Left lobe of liver (tissue), 2 donors: ENCODE results near the gene WDFY4. TPM values are rescaled to one million over a fixed set of nuclear protein-coding genes. Genes with fewer than 3 reads are reported as not detected.

Source experiments
- ATAC-seq: fragments of 200-7000 bp; cut with Tn5 transposase; one replicate; pipeline ENCODE4 v1.9.1; 2020; ENCODE audit warnings: mild to moderate bottlenecking, moderate library complexity
- DNase-seq: peaks from one replicate; pipeline ENCODE4 v3.0.0-alpha.2; 2020; ENCODE audit warnings: low spot score
- total RNA-seq: library from RNA; stranded (reverse); gene quantifications from one replicate; pipeline ENCODE4 v1.2.1, GENCODE V29; 2021
- donor health status: DM: no; HTN: no; CAD: no; lungs with moderate emphysema.
- donor health status: DM: no; HTN: yes; CAD: no.

Gene WDFY4
- total RNA-seq, 1 donor from 2014 or later: 1.3 TPM

DNA sequence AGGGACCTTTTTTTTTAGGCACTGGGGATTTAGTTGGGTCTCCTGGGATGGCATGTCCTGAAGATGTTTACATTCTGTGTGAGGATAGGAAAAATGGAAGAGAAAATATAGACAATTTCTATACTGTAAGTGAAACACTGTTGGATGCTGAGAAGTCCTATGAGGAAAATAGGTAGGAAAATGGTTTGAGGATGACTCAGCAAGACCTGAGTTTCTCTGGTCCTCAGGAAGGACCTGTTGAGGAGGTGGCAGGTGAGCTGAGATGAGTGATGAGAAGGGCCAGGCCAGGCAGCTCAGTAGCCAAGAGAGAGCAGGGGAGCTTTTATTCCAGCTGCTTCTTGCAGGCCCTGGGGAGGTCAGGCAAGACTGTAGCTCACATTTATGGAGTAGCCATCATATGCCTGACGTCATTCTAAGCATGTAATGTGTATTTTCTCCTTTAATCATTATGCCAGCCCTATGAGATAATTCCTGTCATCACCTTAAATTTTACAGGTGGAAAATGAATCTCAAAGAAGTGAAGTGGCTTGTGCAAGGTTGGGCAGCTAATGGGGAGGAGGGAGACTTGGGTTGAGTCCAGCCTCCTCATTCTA is 274.0 kb downstream of the WDFY4 start:
- ATAC-seq (no peak), DNase-seq (no peak)

- DNase-seq (no peak), ATAC-seq (no peak)
These were observed 279.4 kb downstream of the WDFY4 start for GRCh38 chr10:48964038-48964437.

GRCh38 chr10:48965460-48965859 is 280.8 kb downstream of the WDFY4 start:
- DNase-seq (no peak), ATAC-seq (no peak)

DNA sequence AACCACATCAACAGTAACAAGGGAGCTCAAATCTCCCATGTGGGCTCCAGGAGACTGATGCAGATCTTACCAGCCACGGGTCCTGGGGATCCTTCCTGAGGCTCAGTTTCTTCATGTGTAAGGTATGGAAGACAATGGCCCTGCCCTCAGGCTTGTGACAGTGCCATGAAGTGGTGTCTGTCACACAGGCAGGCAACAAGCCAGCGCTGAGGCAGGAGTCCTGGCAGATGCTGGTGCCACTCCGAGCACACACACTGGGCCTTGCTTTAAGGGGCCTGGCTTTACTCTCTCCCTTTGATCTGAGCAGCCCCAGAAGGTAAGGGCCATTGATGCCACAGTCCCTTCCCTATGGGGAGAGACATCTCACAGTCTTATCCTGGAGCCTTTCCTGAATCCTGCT is 283.4 kb downstream of the WDFY4 start:
- ATAC-seq (no peak), DNase-seq (no peak)

DNA sequence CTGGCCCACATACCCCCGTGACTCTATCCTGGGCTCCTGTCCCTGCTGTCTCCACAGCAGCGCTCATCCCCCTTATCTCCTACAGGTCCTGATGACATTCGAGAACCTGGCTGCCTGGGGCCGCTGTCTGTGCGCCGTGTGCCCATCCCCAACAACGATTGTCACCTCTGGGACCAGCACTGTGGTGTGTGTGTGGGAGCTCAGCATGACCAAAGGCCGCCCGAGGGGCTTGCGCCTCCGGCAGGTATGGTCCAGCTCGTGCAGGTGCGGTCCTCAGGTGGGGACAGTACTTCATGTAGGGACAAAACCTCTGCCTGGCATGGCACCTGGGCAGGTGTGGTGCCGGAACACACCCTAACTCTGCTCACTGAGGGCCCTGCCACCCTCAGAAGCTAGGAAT is 285.4 kb downstream of the WDFY4 start:
- DNase-seq: no peak
- ATAC-seq: no peak

GRCh38 chr10:48970654-48971053 is 286.0 kb downstream of the WDFY4 start:
- DNase-seq: no peak
- ATAC-seq: no peak

DNA sequence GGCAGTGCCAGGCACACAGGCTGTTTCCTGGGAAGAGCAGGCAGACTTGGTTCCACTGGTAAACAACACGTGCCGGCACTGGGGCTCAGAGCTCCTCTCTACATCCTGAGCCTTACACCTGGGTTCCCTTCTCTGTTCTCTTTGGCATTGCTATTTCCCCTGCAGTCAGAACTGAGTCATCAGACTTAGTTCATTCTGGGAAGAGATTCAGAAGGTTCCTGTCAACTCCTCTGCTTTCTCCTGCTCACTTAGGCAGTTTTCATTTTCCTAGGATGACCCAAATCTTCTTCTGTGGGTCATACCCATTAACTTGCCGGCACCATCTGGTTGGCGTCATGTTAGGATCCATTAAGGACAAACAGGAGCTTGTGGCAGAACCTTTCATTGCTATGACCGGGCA is 288.4 kb downstream of the WDFY4 start:
- DNase-seq: no peak
- ATAC-seq: no peak

DNA sequence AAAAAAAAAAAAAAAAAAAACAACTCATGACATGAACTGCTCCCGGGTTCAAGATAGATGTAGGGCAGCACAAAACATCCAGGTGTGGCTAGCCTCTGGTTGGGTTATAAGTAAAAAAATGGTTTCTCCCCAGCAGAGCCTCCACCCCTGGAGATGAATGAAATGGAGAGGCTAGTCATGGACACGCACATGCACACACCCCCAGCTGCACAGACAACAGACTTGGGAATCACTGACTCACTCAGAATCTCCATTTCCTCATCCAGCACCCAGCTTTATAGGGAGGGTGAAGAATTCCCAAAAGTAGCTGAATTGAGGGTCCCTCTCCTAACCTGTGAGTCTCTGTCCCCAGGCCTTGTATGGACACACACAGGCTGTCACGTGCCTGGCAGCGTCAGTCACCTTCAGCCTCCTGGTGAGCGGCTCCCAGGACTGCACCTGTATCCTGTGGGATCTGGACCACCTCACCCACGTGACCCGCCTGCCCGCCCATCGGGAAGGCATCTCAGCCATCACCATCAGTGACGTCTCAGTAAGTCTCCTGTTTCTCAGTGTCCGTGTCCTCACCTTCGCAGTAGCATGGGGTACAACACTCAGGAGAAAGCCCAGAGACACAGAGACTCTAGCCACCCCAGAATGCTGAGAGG is 290.0 kb downstream of the WDFY4 start:
- ATAC-seq (no peak), DNase-seq (no peak)

DNA sequence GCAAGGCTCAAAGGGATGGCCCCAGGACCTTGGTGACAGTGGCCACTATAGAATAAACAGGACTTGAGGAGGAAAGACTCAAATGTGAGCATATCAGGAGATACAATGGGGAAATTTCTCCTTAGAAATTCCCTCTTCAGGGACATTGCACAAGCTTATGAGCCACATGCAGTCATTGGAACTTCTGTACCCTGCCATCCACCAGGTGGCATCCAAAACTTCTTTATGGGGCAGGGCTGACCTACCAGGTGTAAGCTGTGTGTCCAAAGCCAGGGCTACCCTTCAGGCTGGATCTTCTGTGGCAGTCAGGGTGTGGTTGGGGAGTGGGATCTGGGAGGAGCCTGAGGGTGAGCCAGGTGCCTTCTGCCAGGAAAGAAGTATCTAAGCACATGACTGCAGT is 291.5 kb downstream of the WDFY4 start:
- no peak for DNase-seq
- ATAC-seq: peak; percentile 95

DNA sequence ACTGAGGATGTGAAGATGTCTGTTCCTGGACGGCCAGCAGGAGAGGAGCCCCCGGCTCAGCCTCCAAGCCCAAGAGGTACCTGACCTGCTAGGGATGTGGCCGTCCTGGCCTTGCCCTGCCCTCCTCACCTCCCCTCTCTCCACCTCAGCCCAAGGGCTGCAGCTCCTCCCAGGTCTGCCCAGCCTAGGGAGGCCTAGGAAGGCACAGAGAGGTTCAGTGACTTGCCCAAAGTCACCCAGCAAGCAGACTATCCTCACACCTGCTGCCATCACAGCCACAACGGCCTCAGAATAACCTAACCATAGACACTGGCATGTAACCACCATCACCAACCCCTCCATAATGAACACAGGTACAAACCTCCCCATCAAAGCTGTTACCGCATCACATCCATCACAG is 293.6 kb downstream of the WDFY4 start:
- ATAC-seq: no peak
- DNase-seq: no peak

DNA sequence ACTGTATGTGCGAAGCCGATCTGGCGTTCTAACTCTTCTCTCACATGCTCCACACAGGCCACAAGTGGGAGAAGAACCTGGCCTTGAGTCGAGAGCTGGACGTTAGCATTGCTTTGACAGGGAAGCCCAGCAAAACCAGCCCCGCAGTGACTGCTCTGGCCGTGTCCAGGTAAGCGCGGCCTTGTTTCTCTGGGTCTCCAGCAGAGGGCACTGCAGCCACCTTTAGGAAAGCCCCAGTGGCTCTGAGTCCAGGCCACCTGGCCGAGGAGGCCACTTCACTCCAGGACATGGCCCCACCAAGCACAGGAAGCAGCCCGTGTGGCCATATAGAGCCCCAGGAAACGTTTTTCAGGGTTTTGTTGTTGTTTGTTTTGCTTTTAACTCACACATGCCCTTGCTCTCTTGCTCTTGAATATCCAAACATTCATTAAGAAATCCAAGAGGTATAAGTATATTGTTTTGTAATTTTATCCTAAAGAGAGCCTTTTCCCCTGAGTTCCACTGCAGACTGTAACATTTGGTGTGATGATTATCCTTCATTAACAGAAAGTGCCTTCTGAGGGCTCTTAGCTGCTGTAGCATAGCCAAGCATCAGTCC is 296.7 kb downstream of the WDFY4 start:
- ATAC-seq (peak; percentile 98), DNase-seq (peak; percentile 72)

DNA sequence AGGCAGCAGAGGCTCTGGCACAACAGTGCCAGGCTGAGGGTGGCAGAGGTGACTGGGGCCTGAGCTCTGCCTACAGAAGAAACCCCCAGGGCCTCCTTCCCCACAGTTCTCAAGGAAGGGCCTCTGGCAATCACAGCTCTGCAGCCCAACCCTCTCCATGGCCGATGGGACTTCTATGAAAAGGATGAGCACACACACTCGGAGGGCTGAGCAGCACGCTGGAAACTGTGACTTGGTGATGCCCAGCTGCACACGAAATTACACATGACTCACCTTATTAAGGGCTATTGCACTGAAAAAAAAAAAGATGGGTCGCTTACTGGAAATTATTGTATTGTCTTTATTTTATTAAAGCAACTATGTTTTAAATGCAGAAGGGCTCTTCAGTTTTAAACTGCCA is 297.9 kb downstream of the WDFY4 start:
- DNase-seq: no peak

DNA sequence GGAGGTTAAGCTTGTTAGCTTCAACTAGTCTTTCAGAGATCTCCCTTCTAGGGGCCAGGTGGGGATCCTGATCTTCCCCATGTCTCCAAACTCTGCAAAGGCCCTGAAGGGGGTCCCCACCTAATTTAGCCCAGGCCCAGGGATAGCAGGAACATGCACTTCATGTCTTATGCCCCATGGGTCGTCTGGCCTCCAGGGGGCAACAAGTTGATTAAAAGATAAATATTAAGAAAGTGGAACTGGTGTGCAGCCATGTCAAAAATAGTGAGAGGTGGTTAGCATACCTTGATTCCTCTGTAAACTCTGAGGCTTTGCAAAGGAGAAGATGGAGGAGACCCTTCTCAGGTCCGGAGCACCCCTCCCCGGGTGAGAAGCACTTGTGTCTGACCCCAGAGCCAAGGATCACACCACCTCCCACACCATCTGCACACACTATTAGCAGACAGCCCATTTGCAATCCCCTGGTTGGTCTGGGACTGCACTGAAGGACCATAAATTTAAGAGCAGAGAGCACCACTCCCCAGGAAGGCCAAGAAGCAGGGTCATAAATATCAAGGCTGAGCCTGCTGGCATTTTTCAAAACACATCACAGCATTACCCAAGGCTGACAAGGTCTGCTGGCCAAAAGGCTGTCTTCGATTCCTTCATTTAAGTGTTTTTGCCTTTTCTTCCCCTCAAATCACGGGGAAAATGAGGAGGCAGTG is 299.1 kb downstream of the WDFY4 start:
- ATAC-seq (no peak), DNase-seq (no peak)

More for the DNA sequence above, 297.9 kb downstream of the WDFY4 start:
- no peak for ATAC-seq

GRCh38 chr10:48985621-48986158 is 301.0 kb downstream of the WDFY4 start:
- no peak for ATAC-seq
- no peak for DNase-seq

DNA sequence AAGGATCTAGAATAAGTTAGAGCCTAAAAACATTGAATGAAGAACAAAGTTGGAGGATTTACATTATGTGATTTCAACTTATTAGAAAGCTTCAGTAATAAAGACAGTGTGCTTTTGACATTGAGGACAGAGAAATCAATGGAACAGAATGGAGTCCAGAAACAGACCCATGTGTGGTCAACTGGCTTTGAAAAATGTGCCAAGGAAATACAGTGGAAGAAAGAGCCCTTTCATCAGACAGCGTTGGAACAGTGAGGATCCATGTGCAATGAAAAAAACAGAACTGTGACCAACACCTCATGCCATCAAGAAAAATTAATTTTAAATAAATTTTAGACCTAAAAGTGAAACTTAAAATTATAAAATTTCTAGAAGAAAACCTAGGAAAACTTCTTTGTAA is 305.6 kb downstream of the WDFY4 start:
- ATAC-seq: no peak
- no peak for DNase-seq

DNA sequence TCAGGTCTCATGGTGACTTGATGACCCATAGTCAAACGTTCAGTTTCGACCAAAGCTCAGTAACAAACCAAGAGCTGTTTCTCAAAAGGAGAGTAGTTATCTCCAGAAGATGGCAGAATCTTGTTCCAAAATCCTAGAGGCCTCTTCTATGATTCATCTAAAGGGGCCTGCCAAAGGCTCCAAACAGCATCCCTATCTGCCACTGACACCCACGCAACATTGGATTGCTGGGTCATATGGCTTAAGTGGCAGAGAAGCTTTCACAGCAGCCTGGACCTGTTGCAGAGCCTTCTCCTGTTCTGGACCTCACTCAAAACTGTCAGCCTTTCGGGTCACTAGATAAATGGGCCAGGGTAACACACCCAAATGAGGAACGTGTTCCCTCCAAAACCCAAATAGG is 309.0 kb downstream of the WDFY4 start:
- ATAC-seq: no peak
- no peak for DNase-seq

- DNase-seq (no peak), ATAC-seq (no peak)
These were observed 311.7 kb downstream of the WDFY4 start for GRCh38 chr10:48996329-48996728.

DNA sequence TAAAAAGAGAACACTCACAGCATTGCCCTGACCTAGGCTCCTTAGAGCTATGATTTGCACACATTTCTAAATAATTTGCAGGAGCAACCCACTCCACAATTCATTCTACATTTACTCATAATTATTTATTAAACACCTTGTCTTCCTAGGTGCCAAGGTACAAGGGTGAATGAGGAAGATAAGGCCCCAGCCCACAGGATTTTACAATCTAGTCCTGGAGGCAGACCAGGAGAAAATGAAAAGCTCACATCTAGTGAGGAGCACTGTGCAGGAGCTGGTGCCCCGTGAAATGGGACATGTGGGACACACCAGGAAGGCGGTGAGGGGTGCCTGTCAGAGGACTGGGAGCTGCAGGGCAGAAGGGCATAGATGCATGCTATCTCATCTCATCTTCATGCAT is 314.7 kb downstream of the WDFY4 start:
- no peak for DNase-seq
- no peak for ATAC-seq

DNA sequence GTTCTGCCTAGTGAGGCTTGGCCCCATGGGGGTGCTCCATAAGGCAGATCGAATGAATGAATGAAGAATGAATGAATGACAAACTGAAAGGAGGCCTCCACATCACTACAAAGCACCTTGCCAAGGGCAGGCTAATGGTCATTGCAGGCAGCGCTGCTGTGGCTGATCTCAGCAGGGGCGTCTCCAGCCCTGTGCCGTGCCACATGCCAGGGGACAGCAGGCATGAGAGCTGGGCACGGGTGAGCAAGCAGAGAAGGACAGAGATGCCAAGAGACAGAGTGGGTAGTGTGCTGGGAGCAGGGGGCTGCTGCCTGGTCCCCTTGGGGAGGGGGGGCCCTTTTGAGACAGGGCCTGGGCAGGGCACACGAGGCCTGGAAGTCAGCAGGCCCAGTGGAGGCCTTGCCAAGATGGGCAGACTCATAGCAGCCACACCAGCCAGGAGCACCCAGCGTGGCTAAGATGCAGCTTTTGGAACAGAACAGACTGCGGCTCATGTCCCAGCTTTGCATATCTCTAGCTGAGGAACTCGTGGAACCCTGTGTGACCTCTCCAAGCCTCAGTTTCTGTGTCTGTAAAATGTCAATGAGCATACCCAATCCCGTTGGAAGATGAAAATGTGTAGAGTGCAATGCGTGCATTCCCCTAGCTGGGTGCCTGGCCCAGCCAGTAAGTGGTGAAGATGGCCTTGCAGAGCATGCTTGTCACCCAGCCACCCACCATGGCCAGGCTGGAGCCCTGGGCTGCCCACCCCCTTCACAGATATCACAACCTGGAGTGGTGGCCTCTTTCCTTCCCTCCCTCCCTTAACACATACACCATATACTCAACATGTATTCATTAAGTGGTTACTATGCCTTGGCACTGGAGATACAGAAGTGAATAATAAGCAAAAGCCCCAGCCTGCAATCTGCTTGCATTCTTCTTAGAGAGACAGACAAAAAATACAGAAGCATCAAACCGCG is 316.0 kb downstream of the WDFY4 start:
- ATAC-seq: no peak
- DNase-seq: no peak

DNA sequence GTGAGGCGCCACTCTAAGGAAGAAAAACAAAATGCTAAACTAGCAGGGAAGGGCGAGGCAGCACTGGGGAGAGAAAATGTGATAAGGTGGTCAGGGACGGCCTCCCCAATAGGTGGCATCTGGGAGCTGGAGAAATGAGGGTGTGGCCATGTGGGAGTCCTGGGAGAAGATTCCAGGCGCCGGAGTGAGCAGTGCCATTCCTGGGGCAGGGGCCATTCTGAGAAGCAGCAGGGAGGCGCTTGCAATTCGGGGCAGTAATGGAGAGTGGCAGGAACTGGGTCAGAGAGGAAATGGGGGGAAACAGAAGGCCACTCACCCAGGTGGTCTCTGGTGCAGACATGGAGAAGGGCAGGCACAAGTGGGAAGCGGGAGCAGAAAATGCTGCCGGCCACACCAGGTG is 316.7 kb downstream of the WDFY4 start:
- no peak for DNase-seq
- ATAC-seq: peak; percentile 50
